Fibroblast of lung (primary cell): ENCODE data around the gene FADS2. TPM values are rescaled to one million over a fixed set of nuclear protein-coding genes. Genes with fewer than 3 reads are reported as not detected.

Source experiments
- DNase-seq, 2 donors: peaks; one replicate each; pipeline versions ENCODE4 v3.0.0 to v3.0.0-alpha.2; 2010; ENCODE audit warnings: low read depth in 2 of 2
- H2AFZ ChIP-seq: 2 replicates; pipeline ENCODE4 v1.5.1; 2012; ENCODE audit warnings: low read length, control low read depth, inconsistent platforms
- H3K27ac ChIP-seq: 2 replicates; pipeline ENCODE4 v1.5.1; 2011; ENCODE audit warnings: low read length, control low read depth; ENCODE audit not compliant: insufficient read depth
- H3K27me3 ChIP-seq: 2 replicates; pipeline ENCODE4 v1.5.1; 2011; ENCODE audit warnings: mild to moderate bottlenecking, low read length; ENCODE audit not compliant: control insufficient read depth, insufficient read depth
- H3K36me3 ChIP-seq: 2 replicates; pipeline ENCODE4 v1.5.1; 2011; ENCODE audit warnings: low read length; ENCODE audit not compliant: control insufficient read depth, insufficient read depth
- H3K4me1 ChIP-seq: 2 replicates; pipeline ENCODE4 v1.5.1; 2011; ENCODE audit warnings: low read length; ENCODE audit not compliant: control insufficient read depth, insufficient read depth; ENCODE audit errors: extremely low read depth
- H3K4me2 ChIP-seq: 2 replicates; pipeline ENCODE4 v1.5.1; 2011; ENCODE audit warnings: low read length, control low read depth; ENCODE audit not compliant: insufficient read depth; ENCODE audit errors: extremely low read depth
- H3K4me3 ChIP-seq, 4 experiments: fragments of 200-600 bp in 1 of 4; sonication (generic) in 1 of 4; replicated peaks in 1 of 4; 2 replicates each; pipeline ENCODE4 v1.5.1; 2011 to 2016; ENCODE audit warnings: low read length in 4 of 4, low read depth in 3 of 4, mild to moderate bottlenecking in 3 of 4, control low read depth in 2 of 4, inconsistent platforms in 1 of 4, mixed read lengths in 1 of 4; ENCODE audit not compliant: insufficient read depth in 1 of 4; ENCODE audit errors: control extremely low read depth in 1 of 4
- H3K79me2 ChIP-seq: 2 replicates; pipeline ENCODE4 v1.5.1; 2012; ENCODE audit warnings: mild to moderate bottlenecking, low read length, inconsistent platforms; ENCODE audit not compliant: control insufficient read depth, insufficient read depth
- H3K9ac ChIP-seq: 2 replicates; pipeline ENCODE4 v1.5.1; 2011; ENCODE audit warnings: mild to moderate bottlenecking, low read length, control low read depth; ENCODE audit not compliant: insufficient read depth
- H3K9me3 ChIP-seq: 2 replicates; pipeline ENCODE4 v1.5.1; 2012; ENCODE audit warnings: low read depth, low read length; ENCODE audit not compliant: control insufficient read depth, insufficient read depth
- H4K20me1 ChIP-seq: 2 replicates; pipeline ENCODE4 v1.5.1; 2011; ENCODE audit warnings: low read length; ENCODE audit not compliant: control insufficient read depth, insufficient read depth; ENCODE audit errors: extremely low read depth
- EZH2 ChIP-seq: IDR thresholded peaks from 2 replicates; pipeline ENCODE4 v1.5.1; 2012; ENCODE audit warnings: low read length, control low read depth, mild to moderate bottlenecking; ENCODE audit errors: missing control alignments
- polyA plus RNA-seq, 2 donors: library from polyadenylated mRNA; depleted of rRNA in 1 of 2; stranded (reverse) in 1 of 2; unstranded in 1 of 2; fragments of >200 nt; gene quantifications; 2 replicates each; pipeline ENCODE4 v1.2.1, GENCODE V29; 2011 to 2012; ENCODE audit warnings: missing spikeins in 1 of 2
- total RNA-seq: library from RNA; depleted of rRNA; stranded (reverse); fragments of >200 nt; gene quantifications from 2 replicates; pipeline ENCODE4 v1.2.1, GENCODE V29; 2014
- TF ChIP-seq, protein P1 (sequence below), 2 donors: IDR thresholded peaks in 1 of 2; conservative IDR thresholded peaks in 1 of 2; 1 replicate in 1 of 2; 2 replicates in 1 of 2; pipeline ENCODE4 v1.5.1; 2011 to 2012; ENCODE audit warnings: low read length in 2 of 2, control low read depth in 1 of 2, inconsistent platforms in 1 of 2, low read depth in 1 of 2, mild to moderate bottlenecking in 1 of 2

FADS2 gene
- total and polyA plus RNA-seq, 2 donors (not counting 1 experiment from before 2014, with no cell fraction given) = 418 to 932 TPM

DNA sequence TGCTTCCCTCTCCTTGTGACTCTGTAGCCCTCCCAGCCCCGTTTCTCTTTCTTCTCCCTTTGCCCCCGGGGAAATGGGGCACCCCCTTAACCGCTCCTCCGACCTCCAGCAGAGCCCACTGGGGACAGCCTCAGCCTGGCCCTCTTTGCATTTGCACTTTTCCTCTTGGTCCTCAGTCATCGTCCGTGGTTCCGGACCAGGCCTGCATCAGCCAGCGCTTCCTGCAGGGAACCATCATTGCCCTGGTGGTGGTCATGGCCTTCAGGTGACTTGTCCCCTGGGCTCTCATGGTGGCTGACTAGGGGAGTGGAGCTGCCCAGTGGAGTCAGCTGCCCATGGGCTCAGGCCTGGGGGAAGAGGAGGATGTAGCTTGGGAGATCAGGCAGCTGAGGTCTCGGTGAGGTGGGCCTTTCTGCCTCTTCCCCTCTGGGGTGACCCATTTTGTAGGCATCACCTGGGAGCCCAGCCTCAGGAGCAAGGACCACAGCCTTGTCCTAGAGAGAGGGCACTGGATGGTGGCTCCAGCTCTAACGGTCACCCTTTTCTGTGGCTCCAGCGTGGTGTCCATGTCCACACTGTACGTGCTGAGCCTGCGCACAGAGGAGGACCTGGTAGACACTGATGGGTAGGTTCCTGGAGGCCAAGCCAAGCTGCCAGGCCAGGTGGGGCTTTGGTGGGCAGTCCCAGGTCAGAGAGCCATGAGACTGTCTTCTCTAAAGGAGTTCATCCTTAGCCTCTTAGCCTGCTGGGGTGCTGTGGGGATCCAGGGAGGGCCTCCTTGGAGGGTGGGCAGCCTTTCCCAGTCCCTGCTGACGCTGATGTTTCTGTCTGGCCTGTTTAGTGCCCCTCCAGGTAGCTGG, 48.2 kb upstream of the FADS2 start:
- Histone ChIP-seq H3K4me1 (no peaks in the 10 kb centered on the region), H3K4me2 (no peak overlapping the region), H3K9ac (no peak overlapping the region), H3K36me3 (no peaks in the 10 kb centered on the region), H3K4me3 (no peak overlapping the region), H3K27me3 (no peaks in the 10 kb centered on the region), H4K20me1 (no peaks in the 10 kb centered on the region), H2AFZ (no peak overlapping the region), H3K79me2 (no peaks in the 10 kb centered on the region), H3K9me3 (no peaks in the 10 kb centered on the region), H3K27ac (no peak overlapping the region)
- no peak for TF ChIP-seq EZH2
- TF ChIP-seq, protein P1, sequence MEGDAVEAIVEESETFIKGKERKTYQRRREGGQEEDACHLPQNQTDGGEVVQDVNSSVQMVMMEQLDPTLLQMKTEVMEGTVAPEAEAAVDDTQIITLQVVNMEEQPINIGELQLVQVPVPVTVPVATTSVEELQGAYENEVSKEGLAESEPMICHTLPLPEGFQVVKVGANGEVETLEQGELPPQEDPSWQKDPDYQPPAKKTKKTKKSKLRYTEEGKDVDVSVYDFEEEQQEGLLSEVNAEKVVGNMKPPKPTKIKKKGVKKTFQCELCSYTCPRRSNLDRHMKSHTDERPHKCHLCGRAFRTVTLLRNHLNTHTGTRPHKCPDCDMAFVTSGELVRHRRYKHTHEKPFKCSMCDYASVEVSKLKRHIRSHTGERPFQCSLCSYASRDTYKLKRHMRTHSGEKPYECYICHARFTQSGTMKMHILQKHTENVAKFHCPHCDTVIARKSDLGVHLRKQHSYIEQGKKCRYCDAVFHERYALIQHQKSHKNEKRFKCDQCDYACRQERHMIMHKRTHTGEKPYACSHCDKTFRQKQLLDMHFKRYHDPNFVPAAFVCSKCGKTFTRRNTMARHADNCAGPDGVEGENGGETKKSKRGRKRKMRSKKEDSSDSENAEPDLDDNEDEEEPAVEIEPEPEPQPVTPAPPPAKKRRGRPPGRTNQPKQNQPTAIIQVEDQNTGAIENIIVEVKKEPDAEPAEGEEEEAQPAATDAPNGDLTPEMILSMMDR (conservative IDR thresholded peaks at IDR 0.05 in 1 of 2, IDR thresholded peaks at IDR 0.05 in 1 of 2; ENCODE audit: low read depth in 1 of 2, low read length in 2 of 2) = no peak
- no peak for DNase-seq

DNA sequence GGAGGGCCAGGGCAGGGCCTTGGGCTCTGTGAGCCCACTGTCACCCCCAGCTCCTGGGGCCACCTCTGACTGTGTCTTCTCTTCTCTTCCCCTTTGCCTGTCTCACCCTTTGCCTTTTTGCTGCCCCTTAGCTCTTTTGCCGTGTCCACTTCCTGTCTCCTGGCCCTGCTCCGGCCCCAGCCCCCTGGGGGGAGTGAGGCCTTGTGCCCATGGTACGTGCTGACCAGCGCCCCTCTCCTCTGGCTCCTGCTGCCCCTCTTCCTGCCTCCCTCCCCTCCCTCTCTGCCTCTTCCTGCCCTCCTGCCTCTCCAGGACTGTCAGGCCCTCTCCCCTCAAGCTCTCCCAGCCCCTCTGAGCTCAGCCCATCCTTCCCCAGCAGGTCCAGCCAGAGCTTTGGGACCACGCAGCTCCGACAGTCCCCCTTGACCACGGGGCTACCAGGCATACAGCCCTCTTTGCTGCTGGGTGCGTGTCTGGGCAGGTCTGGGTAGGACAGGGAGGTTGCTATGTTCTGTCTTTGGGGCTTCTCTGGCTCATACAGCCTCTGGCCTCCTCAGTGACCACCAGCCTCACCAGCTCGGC, 47.4 kb upstream of the FADS2 start:
- no peak overlapping the region for H3K4me3 ChIP-seq
- no peaks in the 10 kb centered on the region for H3K79me2 ChIP-seq
- TF ChIP-seq EZH2 = no peak
- TF ChIP-seq, protein P1 (conservative IDR thresholded peaks at IDR 0.05 in 1 of 2, IDR thresholded peaks at IDR 0.05 in 1 of 2; ENCODE audit: low read depth in 1 of 2, low read length in 2 of 2) = no peak
- no peak overlapping the region for H2AFZ ChIP-seq
- H4K20me1 ChIP-seq = no peaks in the 10 kb centered on the region
- no peaks in the 10 kb centered on the region for H3K4me1 ChIP-seq
- no peak overlapping the region for H3K9ac ChIP-seq
- no peaks in the 10 kb centered on the region for H3K27me3 ChIP-seq
- no peak overlapping the region for H3K27ac ChIP-seq
- DNase-seq = no peak
- no peaks in the 10 kb centered on the region for H3K9me3 ChIP-seq
- no peaks in the 10 kb centered on the region for H3K36me3 ChIP-seq
- no peak overlapping the region for H3K4me2 ChIP-seq

DNA sequence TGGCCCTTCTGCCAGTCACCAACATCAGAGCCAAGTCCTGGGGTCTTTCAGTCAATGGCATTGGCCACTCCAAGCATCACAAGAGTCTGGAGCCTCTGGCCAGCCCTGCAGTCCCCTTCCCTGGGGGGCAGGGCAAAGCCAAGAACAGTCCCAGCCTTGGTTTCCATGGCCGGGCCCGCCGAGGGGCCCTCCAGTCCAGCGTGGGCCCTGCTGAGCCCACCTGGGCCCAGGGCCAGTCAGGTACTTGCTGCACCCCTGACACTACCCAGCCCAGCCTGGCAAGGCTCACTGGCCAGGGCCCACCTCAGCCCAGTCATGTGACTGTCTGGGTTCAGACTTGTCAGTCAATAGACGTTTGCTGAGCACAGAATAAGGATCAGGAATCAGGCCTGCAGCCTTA, 46.5 kb upstream of the FADS2 start:
- H3K79me2 ChIP-seq = no peaks in the 10 kb centered on the region
- no peak overlapping the region for H2AFZ ChIP-seq
- H3K9me3 ChIP-seq = no peaks in the 10 kb centered on the region
- no peak overlapping the region for H3K9ac ChIP-seq
- H3K4me2 ChIP-seq = no peak overlapping the region
- no peak for TF ChIP-seq EZH2
- no peak overlapping the region for H3K4me3 ChIP-seq
- no peaks in the 10 kb centered on the region for H3K4me1 ChIP-seq
- no peaks in the 10 kb centered on the region for H4K20me1 ChIP-seq
- no peak overlapping the region for H3K27ac ChIP-seq
- DNase-seq = no peak
- no peaks in the 10 kb centered on the region for H3K27me3 ChIP-seq
- H3K36me3 ChIP-seq = no peaks in the 10 kb centered on the region
